Fibroblast of lung (primary cell): Measurements from ENCODE around the gene ARPC5.

Source experiments
- CTCF ChIP-seq, 2 donors: IDR thresholded peaks in 1 of 2; conservative IDR thresholded peaks in 1 of 2; 1 replicate in 1 of 2; 2 replicates in 1 of 2; pipeline ENCODE4 v1.5.1; 2011 to 2012; ENCODE audit warnings: low read length in 2 of 2, control low read depth in 1 of 2, inconsistent platforms in 1 of 2, low read depth in 1 of 2, mild to moderate bottlenecking in 1 of 2
- EZH2 ChIP-seq: IDR thresholded peaks from 2 replicates; pipeline ENCODE4 v1.5.1; 2012; ENCODE audit warnings: low read length, control low read depth, mild to moderate bottlenecking; ENCODE audit errors: missing control alignments

GRCh38 chr1:183572721-183573120 is 62.9 kb downstream of the ARPC5 start:
- TF ChIP-seq CTCF (conservative IDR thresholded peaks at IDR 0.05 in 1 of 2, IDR thresholded peaks at IDR 0.05 in 1 of 2; ENCODE audit: low read depth in 1 of 2, low read length in 2 of 2) (no peak), EZH2 (no peak)
